ENCODE data around the gene ARID3A. TPM values are rescaled to one million over a fixed set of nuclear protein-coding genes. Genes with fewer than 3 reads are reported as not detected.

The ARID3A gene
- total and polyA plus RNA-seq, 2 of the 13 experiments (the other 11 are each of a cell fraction or from before 2014, with no cell fraction given), result 71.3 to 77.9 TPM

- H3K36me3 ChIP-seq (replicated peaks in 1 of 2; ENCODE audit: control insufficient read depth in 1 of 2, insufficient read depth in 2 of 2, low read length in 2 of 2), result peaks cover 1 to 11% of the 10 kb centered on the region in 2 experiments; a peak in 3 of 5 replicates
- H4K20me1 ChIP-seq (ENCODE audit: insufficient read depth, low read length), result peaks cover 10% of the 10 kb centered on the region; the same call in 1 of the 2 replicates
- CTCF ChIA-PET (ENCODE audit: low intra/inter-chr PET ratio, low total read pairs), result interaction anchor here (3.5 kb wide), 1 partner anchor 58 kb away, joined by 14 read pairs; the partner anchor contains the start of gene WDR18
- 0% methylated on average over 3 of the region's 31 CpGs for WGBS (ENCODE audit: low lambda C conversion rate)
- H3K9ac ChIP-seq (ENCODE audit: insufficient read depth, low read depth, low read length), result peak overlapping the region; percentile 98
- DNase-seq (ENCODE audit: low spot score) (peak; percentile 41), ATAC-seq (peak; percentile 6), FAIRE-seq (no peak)
- peak overlapping the region; percentile 88 to 98 (median 96) for H3K4me3 ChIP-seq (replicated peaks in 1 of 3; ENCODE audit: insufficient read depth in 1 of 3, low read depth in 2 of 3, low read length in 3 of 3)
- in situ Hi-C loops (cut with HindIII; ENCODE audit: extremely low pct_ligation_motif_present, low pct_unique_long_range_greater_than_20kb), result loop anchor here (5.0 kb wide), 3 partner anchors 38 to 152 kb away; partner anchors contain the start of gene WDR18
- H3K4me2 ChIP-seq (ENCODE audit: low read depth, low read length), result peak overlapping the region; percentile 85
- POLR2A ChIA-PET, result interaction anchor here (0.6 to 4.6 kb wide), 9 partner anchors 11 to 58 kb away, joined by 3 to 61 read pairs (median 5); partner anchors contain the start of gene WDR18
- H3K79me2 ChIP-seq (ENCODE audit: insufficient read depth, low read length), result peaks cover 43% of the 10 kb centered on the region
- peak overlapping the region; percentile 92 for H3K27ac ChIP-seq (ENCODE audit: extremely low read length, insufficient read depth, low read length)
- H2AFZ ChIP-seq (ENCODE audit: low read length), result no peak overlapping the region
- H3K9me3 ChIP-seq (ENCODE audit: low read length), result no peaks in the 10 kb centered on the region
- BruUV-seq (replicated peaks), result no TSS peak
- H3K27me3 ChIP-seq (ENCODE audit: control insufficient read depth in 1 of 2, insufficient read depth in 2 of 2, low read length in 2 of 2), result no peaks in the 10 kb centered on the region
- intact Hi-C loops (cut with micrococcal nuclease; ENCODE audit: unreplicated experiment), result loop anchor here (10.0 kb wide), 1 partner anchor 260 kb away; the partner anchor contains the start of gene RNF126
- H3K4me1 ChIP-seq (ENCODE audit: insufficient read depth, low read length), result peaks cover 34% of the 10 kb centered on the region
- TF ChIP-seq IRX3 (CRISPR knock-in tag; IDR thresholded peaks at IDR 0.05; ENCODE audit: borderline replicate concordance, low read depth) (0 out of 2 replicates have a peak, but pooled peaks have one; percentile 35), PHF5A (CRISPR knock-in tag; IDR thresholded peaks at IDR 0.05; ENCODE audit: low read depth, unreplicated experiment) (no peak), AGO2 (optimal IDR thresholded peaks at IDR 0.05; ENCODE audit: low read depth, low read length) (no peak), SP4 (CRISPR knock-in tag; IDR thresholded peaks at IDR 0.05) (peak; percentile 49), MTA3 (CRISPR knock-in tag; IDR thresholded peaks at IDR 0.05) (no peak), ZNF136 (CRISPR knock-in tag; IDR thresholded peaks at IDR 0.05; ENCODE audit: low read depth) (no peak), MYNN (CRISPR knock-in tag; IDR thresholded peaks at IDR 0.05; ENCODE audit: low read depth) (no peak), ZNF788 (CRISPR knock-in tag; IDR thresholded peaks at IDR 0.05; ENCODE audit: borderline replicate concordance) (peak; percentile 19; the same call in 1 of the 2 replicates), SP2 (CRISPR knock-in tag; IDR thresholded peaks at IDR 0.05) (0 out of 2 replicates have a peak, but pooled peaks have one; percentile 28), ZNF484 (CRISPR knock-in tag; IDR thresholded peaks at IDR 0.05; ENCODE audit: borderline replicate concordance, low read depth) (0 out of 2 replicates have a peak, but pooled peaks have one; percentile 14), SPEN (CRISPR knock-in tag; IDR thresholded peaks at IDR 0.05; ENCODE audit: low read depth) (no peak), ZFX (CRISPR knock-in tag; IDR thresholded peaks at IDR 0.05; ENCODE audit: low read depth) (peak; percentile 53), CSRNP2 (CRISPR knock-in tag; conservative IDR thresholded peaks at IDR 0.05; ENCODE audit: low read depth) (no peak), PHF8 (CRISPR knock-in tag; IDR thresholded peaks at IDR 0.05) (no peak), RAD51 (IDR thresholded peaks at IDR 0.05; ENCODE audit: borderline replicate concordance) (no peak), ZEB1 (IDR thresholded peaks at IDR 0.05; ENCODE audit: insufficient replicate concordance, low read depth) (no peak)
- TF ChIP-seq, protein P1, sequence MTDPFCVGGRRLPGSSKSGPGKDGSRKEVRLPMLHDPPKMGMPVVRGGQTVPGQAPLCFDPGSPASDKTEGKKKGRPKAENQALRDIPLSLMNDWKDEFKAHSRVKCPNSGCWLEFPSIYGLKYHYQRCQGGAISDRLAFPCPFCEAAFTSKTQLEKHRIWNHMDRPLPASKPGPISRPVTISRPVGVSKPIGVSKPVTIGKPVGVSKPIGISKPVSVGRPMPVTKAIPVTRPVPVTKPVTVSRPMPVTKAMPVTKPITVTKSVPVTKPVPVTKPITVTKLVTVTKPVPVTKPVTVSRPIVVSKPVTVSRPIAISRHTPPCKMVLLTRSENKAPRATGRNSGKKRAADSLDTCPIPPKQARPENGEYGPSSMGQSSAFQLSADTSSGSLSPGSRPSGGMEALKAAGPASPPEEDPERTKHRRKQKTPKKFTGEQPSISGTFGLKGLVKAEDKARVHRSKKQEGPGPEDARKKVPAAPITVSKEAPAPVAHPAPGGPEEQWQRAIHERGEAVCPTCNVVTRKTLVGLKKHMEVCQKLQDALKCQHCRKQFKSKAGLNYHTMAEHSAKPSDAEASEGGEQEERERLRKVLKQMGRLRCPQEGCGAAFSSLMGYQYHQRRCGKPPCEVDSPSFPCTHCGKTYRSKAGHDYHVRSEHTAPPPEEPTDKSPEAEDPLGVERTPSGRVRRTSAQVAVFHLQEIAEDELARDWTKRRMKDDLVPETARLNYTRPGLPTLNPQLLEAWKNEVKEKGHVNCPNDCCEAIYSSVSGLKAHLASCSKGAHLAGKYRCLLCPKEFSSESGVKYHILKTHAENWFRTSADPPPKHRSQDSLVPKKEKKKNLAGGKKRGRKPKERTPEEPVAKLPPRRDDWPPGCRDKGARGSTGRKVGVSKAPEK (CRISPR knock-in tag; IDR thresholded peaks at IDR 0.05; ENCODE audit: borderline replicate concordance), result no peak
- TF ChIP-seq, protein P2, sequence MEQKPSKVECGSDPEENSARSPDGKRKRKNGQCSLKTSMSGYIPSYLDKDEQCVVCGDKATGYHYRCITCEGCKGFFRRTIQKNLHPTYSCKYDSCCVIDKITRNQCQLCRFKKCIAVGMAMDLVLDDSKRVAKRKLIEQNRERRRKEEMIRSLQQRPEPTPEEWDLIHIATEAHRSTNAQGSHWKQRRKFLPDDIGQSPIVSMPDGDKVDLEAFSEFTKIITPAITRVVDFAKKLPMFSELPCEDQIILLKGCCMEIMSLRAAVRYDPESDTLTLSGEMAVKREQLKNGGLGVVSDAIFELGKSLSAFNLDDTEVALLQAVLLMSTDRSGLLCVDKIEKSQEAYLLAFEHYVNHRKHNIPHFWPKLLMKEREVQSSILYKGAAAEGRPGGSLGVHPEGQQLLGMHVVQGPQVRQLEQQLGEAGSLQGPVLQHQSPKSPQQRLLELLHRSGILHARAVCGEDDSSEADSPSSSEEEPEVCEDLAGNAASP (CRISPR knock-in tag; IDR thresholded peaks at IDR 0.05; ENCODE audit: borderline replicate concordance), result 0 out of 2 replicates have a peak, but pooled peaks have one; percentile 15
Measured at GRCh38 chr19:924553-925086, 1.2 kb upstream of the ARID3A start.

Measured in HepG2 (cell line).